ENCODE measurements around the gene FBXL17.

DNA sequence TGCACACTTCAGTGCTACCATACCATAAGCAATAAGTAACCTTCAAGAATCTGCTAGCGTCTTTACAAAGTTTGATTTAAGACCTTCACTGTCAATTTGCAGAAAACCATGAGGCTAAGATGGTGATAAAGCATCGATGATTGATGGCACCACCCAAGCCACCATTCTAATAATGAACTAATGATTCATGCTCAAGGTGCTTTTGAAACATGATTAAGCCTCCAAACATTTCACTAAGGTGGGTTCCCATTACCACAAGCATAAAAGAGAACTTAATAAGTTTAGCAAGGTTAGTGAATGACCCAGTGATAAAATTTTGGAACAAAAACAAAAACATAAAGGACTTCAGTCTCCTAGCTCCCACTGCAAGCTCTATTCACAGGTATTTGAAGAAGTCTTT is 214.7 kb downstream of the FBXL17 start:
- no peak for TF ChIP-seq EZH2phosphoT487 (IDR thresholded peaks at IDR 0.05; ENCODE audit: insufficient read depth, low read depth)
- no peak for TF ChIP-seq EZH2 (IDR thresholded peaks at IDR 0.05; ENCODE audit: insufficient read depth, poor library complexity, severe bottlenecking)

Measured in GM23248 (cell line).